ENCODE measurements around the gene MRTFA. TPM values are rescaled to one million over a fixed set of nuclear protein-coding genes. Genes with fewer than 3 reads are reported as not detected.
"Not testable (repeated sequence)": the region's sequence is repeated elsewhere in the genome, so short reads cannot be mapped to it uniquely, and the experiment has no call there.

Gene MRTFA
- total RNA-seq, 1 donor: 44.9 TPM

DNA sequence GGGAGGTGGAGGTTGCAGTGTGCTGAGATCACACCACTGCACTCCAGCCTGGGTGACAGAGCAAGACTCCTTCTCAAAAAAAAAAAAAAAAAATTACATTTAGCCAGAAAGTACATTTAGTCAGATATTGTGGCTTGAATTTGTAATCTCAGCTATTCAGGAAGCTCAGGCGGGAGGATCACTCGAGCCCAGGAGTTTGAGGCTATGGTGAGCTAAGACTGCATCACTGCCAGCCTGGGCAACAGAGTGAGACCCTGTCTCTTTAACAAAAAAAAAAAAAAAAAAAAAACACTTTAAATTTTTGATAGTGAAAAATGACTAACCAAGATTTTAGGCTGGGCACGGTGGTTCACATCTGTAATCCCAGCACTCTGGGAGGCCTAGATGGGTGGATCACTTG is 27.3 kb downstream of the MRTFA start:
- TF ChIP-seq, protein P1, sequence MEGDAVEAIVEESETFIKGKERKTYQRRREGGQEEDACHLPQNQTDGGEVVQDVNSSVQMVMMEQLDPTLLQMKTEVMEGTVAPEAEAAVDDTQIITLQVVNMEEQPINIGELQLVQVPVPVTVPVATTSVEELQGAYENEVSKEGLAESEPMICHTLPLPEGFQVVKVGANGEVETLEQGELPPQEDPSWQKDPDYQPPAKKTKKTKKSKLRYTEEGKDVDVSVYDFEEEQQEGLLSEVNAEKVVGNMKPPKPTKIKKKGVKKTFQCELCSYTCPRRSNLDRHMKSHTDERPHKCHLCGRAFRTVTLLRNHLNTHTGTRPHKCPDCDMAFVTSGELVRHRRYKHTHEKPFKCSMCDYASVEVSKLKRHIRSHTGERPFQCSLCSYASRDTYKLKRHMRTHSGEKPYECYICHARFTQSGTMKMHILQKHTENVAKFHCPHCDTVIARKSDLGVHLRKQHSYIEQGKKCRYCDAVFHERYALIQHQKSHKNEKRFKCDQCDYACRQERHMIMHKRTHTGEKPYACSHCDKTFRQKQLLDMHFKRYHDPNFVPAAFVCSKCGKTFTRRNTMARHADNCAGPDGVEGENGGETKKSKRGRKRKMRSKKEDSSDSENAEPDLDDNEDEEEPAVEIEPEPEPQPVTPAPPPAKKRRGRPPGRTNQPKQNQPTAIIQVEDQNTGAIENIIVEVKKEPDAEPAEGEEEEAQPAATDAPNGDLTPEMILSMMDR (IDR thresholded peaks at IDR 0.05; ENCODE audit: insufficient read depth, low read depth, low read length): no peak
- H3K4me3 ChIP-seq (ENCODE audit: low read depth, low read length): no peak overlapping the region
- no peak for DNase-seq (ENCODE audit: low read depth)

GRCh38 chr22:40607506-40607905 is 29.0 kb downstream of the MRTFA start:
- H3K4me3 ChIP-seq (ENCODE audit: low read depth, low read length): no peak overlapping the region
- no peak for DNase-seq (ENCODE audit: low read depth)
- TF ChIP-seq, protein P1 (IDR thresholded peaks at IDR 0.05; ENCODE audit: insufficient read depth, low read depth, low read length): no peak

DNA sequence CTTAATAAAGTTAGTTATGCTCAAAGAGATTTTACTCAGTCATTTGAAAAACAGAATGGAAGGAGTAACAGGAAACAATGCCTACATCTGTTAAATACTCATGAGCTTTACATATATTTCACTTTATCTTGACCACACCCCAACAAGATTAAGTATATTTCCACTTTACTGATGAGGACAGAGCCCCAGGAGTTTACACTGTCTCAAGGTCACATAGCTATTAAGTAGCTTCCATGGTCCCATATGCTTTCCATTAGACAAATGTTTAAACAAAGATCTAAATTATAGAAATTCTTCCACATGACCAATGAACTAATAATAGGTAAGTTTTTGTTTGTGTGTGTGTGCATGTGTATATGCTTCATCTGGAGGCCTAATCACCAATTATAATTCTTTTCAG is 30.2 kb downstream of the MRTFA start:
- TF ChIP-seq, protein P1 (IDR thresholded peaks at IDR 0.05; ENCODE audit: insufficient read depth, low read depth, low read length): no peak
- no peak overlapping the region for H3K4me3 ChIP-seq (ENCODE audit: low read depth, low read length)
- DNase-seq (ENCODE audit: low read depth): peak; percentile 52

DNA sequence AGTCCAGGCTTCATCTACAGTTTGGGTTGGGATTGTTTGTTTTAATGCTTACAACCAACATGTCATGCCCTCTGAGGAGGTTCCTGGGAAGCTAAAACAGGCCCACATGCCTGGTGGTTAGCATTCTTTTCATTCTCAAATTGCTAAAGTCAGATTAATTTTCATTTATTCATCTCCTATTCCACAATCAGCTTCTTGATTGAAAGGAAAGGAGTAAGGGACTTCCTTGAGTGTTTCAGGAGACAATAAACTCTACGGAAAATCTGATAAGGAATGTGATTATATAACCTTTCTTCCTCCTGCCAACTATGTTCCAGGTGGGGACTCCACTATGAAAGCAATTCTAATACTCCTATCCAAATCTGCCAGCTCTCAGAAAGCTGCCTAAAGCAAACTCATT is 30.8 kb downstream of the MRTFA start:
- no peak overlapping the region for H3K4me3 ChIP-seq (ENCODE audit: low read depth, low read length)
- TF ChIP-seq, protein P1 (IDR thresholded peaks at IDR 0.05; ENCODE audit: insufficient read depth, low read depth, low read length): no peak
- peak; percentile 39 for DNase-seq (ENCODE audit: low read depth)

GRCh38 chr22:40603088-40603605 is 33.4 kb downstream of the MRTFA start:
- no peak overlapping the region for H3K4me3 ChIP-seq (ENCODE audit: low read depth, low read length)
- DNase-seq (ENCODE audit: low read depth): peak; percentile 78
- TF ChIP-seq, protein P1 (IDR thresholded peaks at IDR 0.05; ENCODE audit: insufficient read depth, low read depth, low read length): no peak

DNA sequence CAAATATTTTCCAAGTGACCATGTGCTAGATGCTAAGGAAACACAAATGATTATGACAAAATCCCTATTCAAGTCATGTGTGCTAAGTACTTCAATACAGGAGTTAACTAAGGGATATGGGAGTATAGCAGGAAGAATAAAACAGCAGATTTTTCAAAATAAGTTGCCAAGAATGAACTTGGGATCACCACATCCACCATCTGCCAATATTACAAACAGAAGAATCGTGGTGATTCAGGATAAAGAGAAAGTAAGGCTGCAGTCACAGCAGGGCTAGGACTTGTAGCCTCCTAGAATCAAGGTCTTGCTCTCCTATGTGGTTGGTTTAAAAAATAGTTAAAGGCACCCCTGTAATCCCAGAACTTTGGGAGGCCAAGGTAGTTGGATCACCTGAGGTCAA is 34.3 kb downstream of the MRTFA start:
- H3K4me3 ChIP-seq (ENCODE audit: low read depth, low read length): no peak overlapping the region
- DNase-seq (ENCODE audit: low read depth): no peak
- TF ChIP-seq, protein P1 (IDR thresholded peaks at IDR 0.05; ENCODE audit: insufficient read depth, low read depth, low read length): no peak

DNA sequence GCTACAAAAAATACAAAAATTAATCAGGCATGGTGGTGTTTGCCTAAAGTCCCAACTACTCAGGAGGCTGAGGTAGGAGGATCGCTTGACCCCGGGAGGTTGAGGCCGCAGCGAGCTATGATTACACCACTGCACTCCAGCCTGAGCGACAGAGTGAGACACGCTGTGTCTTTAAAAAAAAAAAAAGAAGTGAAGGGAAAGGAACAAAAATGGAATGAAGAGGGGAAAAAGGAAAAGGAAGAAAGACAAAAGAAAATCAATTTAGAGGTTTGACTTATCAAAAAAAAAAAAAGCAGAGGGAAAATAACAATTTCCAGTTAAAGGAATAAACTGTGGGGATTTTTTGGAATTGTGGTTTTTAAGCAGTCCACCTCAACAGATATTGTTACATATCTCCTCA is 36.8 kb downstream of the MRTFA start:
- DNase-seq (ENCODE audit: low read depth): no peak
- no peak overlapping the region for H3K4me3 ChIP-seq (ENCODE audit: low read depth, low read length)
- TF ChIP-seq, protein P1 (IDR thresholded peaks at IDR 0.05; ENCODE audit: insufficient read depth, low read depth, low read length): no peak

- not testable (repeated sequence) for DNase-seq (ENCODE audit: low read depth); H3K4me3 ChIP-seq (ENCODE audit: low read depth, low read length)
These were observed 37.8 kb downstream of the MRTFA start for GRCh38 chr22:40598712-40599111.

Measured in fibroblast of villous mesenchyme (primary cell).